Natural killer cell (primary cell): ENCODE results near the gene DSCAML1. TPM values are rescaled to one million over a fixed set of nuclear protein-coding genes. Genes with fewer than 3 reads are reported as not detected.

ENCODE experiments used
- ATAC-seq, 3 donors: fragments of 150-1000 bp in 2 of 3; fragments of 200-7000 bp in 1 of 3; cut with Tn5 transposase; 1 replicate in 1 of 3; 2 replicates in 2 of 3; pipeline ENCODE4 v1.10.0; 2021; ENCODE audit warnings: mild to moderate bottlenecking in 2 of 3, moderate library complexity in 2 of 3
- DNase-seq, 2 donors: peaks; one replicate each; pipeline versions ENCODE4 v3.0.0 to v3.0.0-alpha.2; 2013 to 2021; ENCODE audit warnings: mixed read lengths in 1 of 2
- H3K27ac ChIP-seq: one replicate; pipeline ENCODE4 v1.5.1; 2013; ENCODE audit warnings: mild to moderate bottlenecking, low read length
- H3K27me3 ChIP-seq: one replicate; pipeline ENCODE4 v1.6.1; 2013; ENCODE audit warnings: low read length; ENCODE audit not compliant: control insufficient read depth, insufficient read depth
- H3K36me3 ChIP-seq: one replicate; pipeline ENCODE4 v1.6.1; 2013; ENCODE audit warnings: low read length; ENCODE audit not compliant: control insufficient read depth, insufficient read depth
- H3K4me1 ChIP-seq: one replicate; pipeline ENCODE4 v1.6.1; 2013; ENCODE audit warnings: low read length; ENCODE audit not compliant: control insufficient read depth, insufficient read depth
- H3K4me3 ChIP-seq: one replicate; pipeline ENCODE4 v1.5.1; 2013; ENCODE audit warnings: low read length
- H3K9me3 ChIP-seq: one replicate; pipeline ENCODE4 v1.6.1; 2013; ENCODE audit warnings: low read length; ENCODE audit not compliant: control insufficient read depth, insufficient read depth
- H3K27ac Mint-ChIP-seq, 2 donors: one replicate each; pipeline ENCODE4 v1.8.0; 2022; ENCODE audit warnings: mild to moderate bottlenecking in 2 of 2, mixed read lengths in 2 of 2, moderate library complexity in 1 of 2
- H3K27me3 Mint-ChIP-seq, 2 donors: one replicate each; pipeline ENCODE4 v1.8.0; 2022; ENCODE audit warnings: low read depth in 2 of 2, mixed read lengths in 2 of 2
- H3K36me3 Mint-ChIP-seq: one replicate; pipeline ENCODE4 v1.8.0; 2022; ENCODE audit warnings: mixed read lengths
- H3K4me1 Mint-ChIP-seq, 2 donors: one replicate each; pipeline ENCODE4 v1.8.0; 2022; ENCODE audit warnings: mixed read lengths in 2 of 2
- H3K4me3 Mint-ChIP-seq: one replicate; pipeline ENCODE4 v1.8.0; 2022; ENCODE audit warnings: mild to moderate bottlenecking, moderate library complexity, mixed read lengths
- H3K9me3 Mint-ChIP-seq, 2 donors: one replicate each; pipeline ENCODE4 v1.8.0; 2022; ENCODE audit warnings: mixed read lengths in 2 of 2
- WGBS: methylation state at CpG from one replicate; pipeline ENCODE4 v1.1.7; 2013; ENCODE audit warnings: missing lambda C conversion rate; ENCODE audit not compliant: insufficient coverage; 5-methylcytosine and 5-hydroxymethylcytosine counted together
- intact Hi-C: fragments of 100-400 bp; cut with micrococcal nuclease; formaldehyde crosslinking; loops from one replicate; pipeline ENCODE4 v1.14.2; 2022
- total RNA-seq, 4 donors: library from RNA; stranded (reverse); fragments of 120-200 nt in 1 of 4; gene quantifications; one replicate each; pipeline versions ENCODE4 v1.2.3 to v1.2.4, GENCODE V29; 2013 to 2022
- TF ChIP-seq, protein P1 (sequence below): fragments of 200-600 bp; IDR thresholded peaks from one replicate; pipeline ENCODE4 v1.8.0; 2022; ENCODE audit warnings: antibody characterized with exemption

The DSCAML1 gene
- total RNA-seq, 3 donors from 2014 or later (not counting 1 experiment from before 2014, with no cell fraction given), result 0.66 TPM; not detected in 2

DNA sequence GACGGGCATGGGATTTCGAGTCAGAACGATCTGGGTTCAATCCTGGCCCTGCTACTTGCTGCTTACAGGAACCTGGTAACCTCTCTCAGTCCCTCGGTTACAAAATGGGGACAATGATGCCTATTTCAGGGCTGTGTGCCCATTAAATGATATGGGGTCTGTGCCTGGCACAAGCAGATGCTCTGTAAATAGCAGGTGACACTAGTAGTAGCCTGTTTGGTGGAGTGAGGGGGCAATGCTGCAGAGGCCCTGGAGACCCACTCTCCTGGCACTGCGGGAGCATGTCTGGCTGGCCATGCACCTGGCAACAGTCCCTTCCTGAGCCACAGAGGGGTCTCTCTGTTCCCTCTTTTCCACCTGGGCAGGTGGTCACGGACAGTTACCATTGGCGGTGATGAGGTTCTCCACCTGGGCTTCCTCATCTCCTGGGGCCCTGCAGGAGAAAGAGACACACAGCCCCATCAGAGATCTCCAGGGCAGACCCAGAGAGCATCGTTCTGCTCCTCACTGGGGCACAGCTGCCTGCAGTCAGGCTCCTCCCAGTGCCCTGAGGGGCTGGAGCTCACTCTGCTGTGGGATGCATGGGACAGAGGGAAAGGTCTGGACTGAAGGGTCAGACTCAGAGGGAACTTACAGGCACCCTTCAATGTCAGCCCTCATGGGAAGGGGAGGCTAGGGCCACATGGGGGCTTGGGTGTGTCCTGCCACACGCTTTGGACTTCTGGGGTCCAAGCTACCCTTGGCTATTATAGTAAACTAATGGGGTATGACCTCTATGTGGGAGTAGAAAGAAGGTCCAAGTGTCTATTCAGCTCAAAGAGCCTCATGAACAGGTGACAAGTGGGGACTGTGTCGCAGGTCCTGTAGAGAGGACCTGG is 43.2 kb upstream of the DSCAML1 start:
- Mint-ChIP-seq H3K27ac (no peak overlapping the region), H3K36me3 (no peaks in the 10 kb centered on the region), H3K27me3 (peaks cover 0 to 5% of the 10 kb centered on the region in 2 donors), H3K4me1 (peaks cover 10 to 17% of the 10 kb centered on the region in 2 donors), H3K4me3 (no peak overlapping the region), H3K9me3 (no peaks in the 10 kb centered on the region)
- Histone ChIP-seq H3K9me3 (no peaks in the 10 kb centered on the region), H3K27me3 (no peaks in the 10 kb centered on the region), H3K36me3 (no peaks in the 10 kb centered on the region), H3K4me3 (no peak overlapping the region), H3K4me1 (peaks cover 39% of the 10 kb centered on the region), H3K27ac (no peak overlapping the region)
- WGBS, result 89% methylated on average over 10 of the region's 10 CpGs
- TF ChIP-seq, protein P1, sequence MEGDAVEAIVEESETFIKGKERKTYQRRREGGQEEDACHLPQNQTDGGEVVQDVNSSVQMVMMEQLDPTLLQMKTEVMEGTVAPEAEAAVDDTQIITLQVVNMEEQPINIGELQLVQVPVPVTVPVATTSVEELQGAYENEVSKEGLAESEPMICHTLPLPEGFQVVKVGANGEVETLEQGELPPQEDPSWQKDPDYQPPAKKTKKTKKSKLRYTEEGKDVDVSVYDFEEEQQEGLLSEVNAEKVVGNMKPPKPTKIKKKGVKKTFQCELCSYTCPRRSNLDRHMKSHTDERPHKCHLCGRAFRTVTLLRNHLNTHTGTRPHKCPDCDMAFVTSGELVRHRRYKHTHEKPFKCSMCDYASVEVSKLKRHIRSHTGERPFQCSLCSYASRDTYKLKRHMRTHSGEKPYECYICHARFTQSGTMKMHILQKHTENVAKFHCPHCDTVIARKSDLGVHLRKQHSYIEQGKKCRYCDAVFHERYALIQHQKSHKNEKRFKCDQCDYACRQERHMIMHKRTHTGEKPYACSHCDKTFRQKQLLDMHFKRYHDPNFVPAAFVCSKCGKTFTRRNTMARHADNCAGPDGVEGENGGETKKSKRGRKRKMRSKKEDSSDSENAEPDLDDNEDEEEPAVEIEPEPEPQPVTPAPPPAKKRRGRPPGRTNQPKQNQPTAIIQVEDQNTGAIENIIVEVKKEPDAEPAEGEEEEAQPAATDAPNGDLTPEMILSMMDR, result no peak
- intact Hi-C loops, result loop anchor here (5.0 kb wide), 1 partner anchor 332 kb away; no protein-coding TSS in a partner anchor
- ATAC-seq (no peak), DNase-seq (peak in 1 of 2 donors; percentile 10)

DNA sequence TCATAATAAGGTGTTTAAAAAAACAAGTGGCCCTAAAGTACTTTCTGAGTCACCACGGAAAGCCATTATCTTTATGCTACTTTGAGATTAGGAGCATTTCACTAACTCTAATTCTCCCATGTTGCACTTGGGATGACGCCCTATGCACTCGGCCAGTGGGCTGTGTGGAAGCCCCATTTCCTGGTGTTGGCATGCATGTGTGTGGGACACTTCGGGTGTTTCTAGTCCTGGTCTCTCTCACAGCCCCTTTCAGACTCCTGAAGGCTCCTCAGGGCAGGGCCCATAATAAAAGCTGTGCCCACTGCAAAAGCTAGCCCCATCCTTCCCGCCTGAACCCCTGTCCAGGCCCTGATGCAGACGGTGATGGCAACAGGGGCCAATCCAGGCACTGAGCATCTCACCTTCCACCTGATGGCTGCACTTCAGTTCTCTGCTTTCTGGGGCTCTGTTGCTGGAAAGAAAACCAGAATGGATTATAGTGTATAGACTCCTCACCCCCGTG is 42.4 kb upstream of the DSCAML1 start:
- Histone ChIP-seq H3K27me3 (no peaks in the 10 kb centered on the region), H3K9me3 (no peaks in the 10 kb centered on the region), H3K4me3 (no peak overlapping the region), H3K27ac (no peak overlapping the region), H3K4me1 (peaks cover 39% of the 10 kb centered on the region), H3K36me3 (no peaks in the 10 kb centered on the region)
- WGBS, result 91% methylated on average over 7 of the region's 7 CpGs
- no peak overlapping the region for H3K4me3 Mint-ChIP-seq
- DNase-seq (no peak), ATAC-seq (no peak)
- H3K27ac Mint-ChIP-seq, result no peak overlapping the region
- intact Hi-C loops, result no loop called here
- H3K36me3 Mint-ChIP-seq, result no peaks in the 10 kb centered on the region
- TF ChIP-seq, protein P1, result no peak
- peaks cover 0 to 5% of the 10 kb centered on the region in 2 donors for H3K27me3 Mint-ChIP-seq
- H3K4me1 Mint-ChIP-seq, result peaks cover 10 to 17% of the 10 kb centered on the region in 2 donors
- H3K9me3 Mint-ChIP-seq, result no peaks in the 10 kb centered on the region

DNA sequence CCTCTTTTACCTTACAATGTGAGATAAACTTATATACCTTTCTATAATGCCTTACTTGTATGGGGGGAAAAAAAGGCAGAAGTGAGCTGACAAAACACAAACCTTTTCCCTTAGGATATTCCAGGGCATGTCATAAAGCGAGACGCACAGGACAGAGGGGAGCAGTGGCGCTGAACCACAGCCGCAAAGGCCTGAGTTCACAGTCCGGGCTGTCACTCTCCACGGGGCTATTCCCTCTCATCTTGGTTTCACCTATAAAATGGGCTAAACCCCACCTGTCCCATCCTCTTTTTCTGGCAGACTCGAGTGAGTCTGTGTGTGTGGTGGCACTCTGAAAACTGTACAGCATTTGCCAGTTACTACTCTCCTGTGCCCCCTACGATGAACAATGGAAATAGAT is 41.9 kb upstream of the DSCAML1 start:
- no peaks in the 10 kb centered on the region for H3K9me3 Mint-ChIP-seq
- no peaks in the 10 kb centered on the region for H3K36me3 Mint-ChIP-seq
- no peak overlapping the region for H3K4me3 Mint-ChIP-seq
- no peak overlapping the region for H3K27ac Mint-ChIP-seq
- no peak overlapping the region for H3K27ac ChIP-seq
- peaks cover 0 to 5% of the 10 kb centered on the region in 2 donors for H3K27me3 Mint-ChIP-seq
- ATAC-seq, result no peak
- H3K4me1 ChIP-seq, result peaks cover 38% of the 10 kb centered on the region
- no peaks in the 10 kb centered on the region for H3K36me3 ChIP-seq
- intact Hi-C loops, result no loop called here
- H3K4me3 ChIP-seq, result no peak overlapping the region
- WGBS, result 78% methylated on average over 8 of the region's 8 CpGs
- TF ChIP-seq, protein P1, result no peak
- peak in 1 of 2 donors; percentile 3 for DNase-seq
- no peaks in the 10 kb centered on the region for H3K9me3 ChIP-seq
- peaks cover 10 to 17% of the 10 kb centered on the region in 2 donors for H3K4me1 Mint-ChIP-seq
- H3K27me3 ChIP-seq, result no peaks in the 10 kb centered on the region
